ENCODE results near the gene TTC24.

DNA sequence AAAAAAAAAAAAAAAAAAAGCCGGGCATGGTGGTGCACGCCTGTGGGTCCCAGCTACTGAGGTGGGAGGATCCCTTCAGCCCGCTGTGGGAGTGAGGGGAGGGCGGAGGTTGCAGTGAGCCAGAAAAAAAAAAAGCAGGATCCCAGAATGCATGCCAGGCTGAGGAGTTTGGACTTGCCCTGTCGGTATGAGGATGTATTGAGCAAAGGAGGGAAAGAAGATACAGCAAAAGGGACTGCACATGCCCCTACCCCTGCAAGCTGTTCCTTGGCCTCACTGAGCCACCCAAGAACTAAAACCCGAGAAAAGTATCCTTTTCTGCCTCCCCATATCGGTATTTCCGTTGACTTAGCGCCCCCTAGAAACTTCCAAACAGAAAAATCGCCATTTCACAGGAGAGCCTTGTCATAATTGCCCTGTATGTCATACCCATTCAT is 23.1 kb downstream of the TTC24 start:
- TF ChIP-seq EZH2phosphoT487 (IDR thresholded peaks at IDR 0.05; ENCODE audit: unreplicated experiment): no peak
- TF ChIP-seq EZH2 (IDR thresholded peaks at IDR 0.05; ENCODE audit: low read depth, unreplicated experiment): no peak
- TF ChIP-seq, protein P1, sequence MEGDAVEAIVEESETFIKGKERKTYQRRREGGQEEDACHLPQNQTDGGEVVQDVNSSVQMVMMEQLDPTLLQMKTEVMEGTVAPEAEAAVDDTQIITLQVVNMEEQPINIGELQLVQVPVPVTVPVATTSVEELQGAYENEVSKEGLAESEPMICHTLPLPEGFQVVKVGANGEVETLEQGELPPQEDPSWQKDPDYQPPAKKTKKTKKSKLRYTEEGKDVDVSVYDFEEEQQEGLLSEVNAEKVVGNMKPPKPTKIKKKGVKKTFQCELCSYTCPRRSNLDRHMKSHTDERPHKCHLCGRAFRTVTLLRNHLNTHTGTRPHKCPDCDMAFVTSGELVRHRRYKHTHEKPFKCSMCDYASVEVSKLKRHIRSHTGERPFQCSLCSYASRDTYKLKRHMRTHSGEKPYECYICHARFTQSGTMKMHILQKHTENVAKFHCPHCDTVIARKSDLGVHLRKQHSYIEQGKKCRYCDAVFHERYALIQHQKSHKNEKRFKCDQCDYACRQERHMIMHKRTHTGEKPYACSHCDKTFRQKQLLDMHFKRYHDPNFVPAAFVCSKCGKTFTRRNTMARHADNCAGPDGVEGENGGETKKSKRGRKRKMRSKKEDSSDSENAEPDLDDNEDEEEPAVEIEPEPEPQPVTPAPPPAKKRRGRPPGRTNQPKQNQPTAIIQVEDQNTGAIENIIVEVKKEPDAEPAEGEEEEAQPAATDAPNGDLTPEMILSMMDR (conservative IDR thresholded peaks at IDR 0.05; ENCODE audit: low read depth in 2 of 2): peak; percentile 73 to 77
- TF ChIP-seq, protein P2, sequence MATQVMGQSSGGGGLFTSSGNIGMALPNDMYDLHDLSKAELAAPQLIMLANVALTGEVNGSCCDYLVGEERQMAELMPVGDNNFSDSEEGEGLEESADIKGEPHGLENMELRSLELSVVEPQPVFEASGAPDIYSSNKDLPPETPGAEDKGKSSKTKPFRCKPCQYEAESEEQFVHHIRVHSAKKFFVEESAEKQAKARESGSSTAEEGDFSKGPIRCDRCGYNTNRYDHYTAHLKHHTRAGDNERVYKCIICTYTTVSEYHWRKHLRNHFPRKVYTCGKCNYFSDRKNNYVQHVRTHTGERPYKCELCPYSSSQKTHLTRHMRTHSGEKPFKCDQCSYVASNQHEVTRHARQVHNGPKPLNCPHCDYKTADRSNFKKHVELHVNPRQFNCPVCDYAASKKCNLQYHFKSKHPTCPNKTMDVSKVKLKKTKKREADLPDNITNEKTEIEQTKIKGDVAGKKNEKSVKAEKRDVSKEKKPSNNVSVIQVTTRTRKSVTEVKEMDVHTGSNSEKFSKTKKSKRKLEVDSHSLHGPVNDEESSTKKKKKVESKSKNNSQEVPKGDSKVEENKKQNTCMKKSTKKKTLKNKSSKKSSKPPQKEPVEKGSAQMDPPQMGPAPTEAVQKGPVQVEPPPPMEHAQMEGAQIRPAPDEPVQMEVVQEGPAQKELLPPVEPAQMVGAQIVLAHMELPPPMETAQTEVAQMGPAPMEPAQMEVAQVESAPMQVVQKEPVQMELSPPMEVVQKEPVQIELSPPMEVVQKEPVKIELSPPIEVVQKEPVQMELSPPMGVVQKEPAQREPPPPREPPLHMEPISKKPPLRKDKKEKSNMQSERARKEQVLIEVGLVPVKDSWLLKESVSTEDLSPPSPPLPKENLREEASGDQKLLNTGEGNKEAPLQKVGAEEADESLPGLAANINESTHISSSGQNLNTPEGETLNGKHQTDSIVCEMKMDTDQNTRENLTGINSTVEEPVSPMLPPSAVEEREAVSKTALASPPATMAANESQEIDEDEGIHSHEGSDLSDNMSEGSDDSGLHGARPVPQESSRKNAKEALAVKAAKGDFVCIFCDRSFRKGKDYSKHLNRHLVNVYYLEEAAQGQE (IDR thresholded peaks at IDR 0.05; ENCODE audit: unreplicated experiment): no peak
- TF ChIP-seq CREB1 (CRISPR knock-in tag; IDR thresholded peaks at IDR 0.05; ENCODE audit: low read depth): no peak
- TF ChIP-seq POLR2AphosphoS5 (IDR thresholded peaks at IDR 0.05; ENCODE audit: low read depth): no peak
